GM18870 (cell line): ENCODE results near the gene NFIX.

Experiments
- ATAC-seq: cut with Tn5 transposase; IDR thresholded peaks from one replicate; pipeline ENCODE4 v1.9.1; 2021; ENCODE audit warnings: moderate library complexity; ENCODE audit not compliant: unreplicated experiment

NFIX gene

GRCh38 chr19:13018035-13018914 lies 23.0 kb downstream of the NFIX start:
- no peak for ATAC-seq

DNA sequence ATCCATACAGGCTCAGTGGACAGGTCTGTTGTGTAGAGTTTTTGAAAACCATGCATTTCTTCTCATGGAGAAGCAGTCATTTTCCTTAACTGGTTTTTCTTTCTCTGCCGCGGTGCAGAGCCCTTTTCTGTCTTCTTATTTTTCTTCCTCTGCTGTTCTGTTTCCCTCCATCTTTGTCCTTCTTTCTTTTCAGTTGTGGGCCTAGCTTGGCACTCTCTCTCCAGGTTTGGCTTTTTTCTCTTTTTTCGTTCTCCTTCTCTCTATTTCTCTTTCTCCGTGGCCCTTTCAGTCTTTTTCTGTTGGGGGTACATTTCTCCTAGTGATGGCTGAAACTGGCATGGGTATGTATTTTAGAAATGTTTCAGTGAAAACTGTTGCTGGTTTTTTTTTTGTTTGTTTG lies 24.1 kb downstream of the NFIX start:
- no peak for ATAC-seq

DNA sequence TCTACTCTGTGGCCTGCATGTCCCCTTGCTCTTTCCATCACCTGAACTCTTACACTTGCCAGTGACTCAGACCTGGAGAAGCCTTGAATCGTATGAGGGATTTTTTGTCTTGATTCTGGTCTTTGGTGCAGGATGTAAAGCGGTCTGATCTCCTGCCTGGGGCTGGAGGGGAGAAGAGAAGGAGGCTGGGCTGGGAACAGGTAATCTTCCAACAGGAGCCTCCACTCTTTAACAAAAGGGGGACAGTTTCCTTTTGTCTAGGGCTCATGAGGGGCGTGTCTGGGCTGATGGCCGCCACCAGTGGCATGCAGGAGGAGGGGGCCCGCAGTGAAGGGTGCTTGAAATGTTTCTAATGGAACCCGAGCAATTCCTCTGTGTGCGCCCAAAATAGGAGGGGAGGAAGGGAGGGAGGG lies 24.7 kb downstream of the NFIX start:
- no peak for ATAC-seq

DNA sequence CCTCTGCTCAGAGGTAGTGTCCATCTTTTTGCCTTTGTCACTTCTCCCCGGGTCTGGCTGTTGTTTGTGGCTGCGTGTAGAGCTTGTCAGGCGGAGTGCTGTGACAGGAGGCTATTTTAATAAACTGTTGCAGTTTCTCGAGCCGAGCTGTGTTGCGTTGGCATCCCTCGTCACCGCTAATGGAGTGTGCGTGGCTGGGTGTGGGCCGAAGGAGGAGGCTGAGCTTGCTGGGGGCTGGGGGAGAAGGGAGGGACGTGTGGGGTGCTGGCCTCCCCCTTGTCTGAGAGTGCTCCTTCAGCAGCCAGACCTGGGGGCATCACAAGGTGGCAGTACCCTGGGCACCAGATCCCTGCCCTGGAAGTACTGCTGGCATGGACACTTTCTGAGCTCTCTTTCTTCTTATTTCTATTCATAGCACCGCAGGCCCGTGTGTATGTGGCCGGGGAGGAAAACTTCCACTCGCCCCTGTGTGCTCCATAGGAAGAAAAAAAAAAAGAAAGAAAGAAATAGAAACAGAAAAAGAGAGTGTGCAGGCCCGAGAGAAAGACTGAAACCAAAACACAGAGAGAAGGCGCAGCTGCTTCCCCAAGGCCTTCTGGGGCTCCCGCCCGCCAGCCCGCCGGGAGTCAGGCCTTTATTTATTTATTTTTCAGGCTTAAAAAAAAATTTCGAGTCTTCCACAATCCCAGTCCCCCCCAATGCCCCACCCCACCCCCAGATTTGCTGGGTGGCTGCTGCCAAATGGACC lies 27.0 kb downstream of the NFIX start:
- ATAC-seq, result no peak

DNA sequence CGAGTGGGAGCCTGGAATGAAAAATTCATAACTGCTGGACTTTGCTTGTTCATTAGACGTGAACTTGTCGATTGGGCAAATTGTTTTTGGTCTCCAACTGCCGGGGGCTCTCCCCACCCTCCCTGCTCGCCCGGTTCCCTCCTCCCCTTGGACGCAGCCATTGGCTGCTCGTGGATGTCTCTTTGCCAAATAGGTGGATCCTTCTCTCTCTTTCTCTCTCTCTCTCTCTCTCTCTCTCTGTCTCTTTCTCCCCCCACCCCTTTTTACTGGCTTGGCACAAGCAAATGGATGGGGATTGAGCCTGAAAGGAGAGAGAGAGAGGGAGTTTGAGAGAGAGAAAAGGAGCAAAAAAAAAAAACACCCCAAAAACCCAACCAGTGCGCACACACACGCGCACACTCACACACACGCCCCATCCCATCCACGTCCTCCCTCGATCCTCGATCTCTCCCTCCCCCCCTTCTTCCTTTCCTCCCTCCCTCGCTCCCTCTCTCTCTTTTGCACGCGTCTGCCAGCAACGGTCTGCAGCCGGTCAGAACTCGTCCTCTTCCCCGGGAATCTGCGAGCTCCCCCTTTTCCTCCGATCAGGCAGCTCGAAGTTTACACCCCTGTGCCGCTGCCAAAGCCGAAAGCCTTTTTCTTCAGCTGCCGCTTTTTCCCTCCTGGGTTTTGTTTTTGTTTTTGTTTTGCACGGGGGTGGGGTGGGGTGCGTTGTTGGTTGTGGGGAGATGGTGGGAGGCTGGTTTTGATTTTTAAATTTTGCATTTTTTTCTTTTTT lies 27.8 kb downstream of the NFIX start:
- ATAC-seq, result no peak

DNA sequence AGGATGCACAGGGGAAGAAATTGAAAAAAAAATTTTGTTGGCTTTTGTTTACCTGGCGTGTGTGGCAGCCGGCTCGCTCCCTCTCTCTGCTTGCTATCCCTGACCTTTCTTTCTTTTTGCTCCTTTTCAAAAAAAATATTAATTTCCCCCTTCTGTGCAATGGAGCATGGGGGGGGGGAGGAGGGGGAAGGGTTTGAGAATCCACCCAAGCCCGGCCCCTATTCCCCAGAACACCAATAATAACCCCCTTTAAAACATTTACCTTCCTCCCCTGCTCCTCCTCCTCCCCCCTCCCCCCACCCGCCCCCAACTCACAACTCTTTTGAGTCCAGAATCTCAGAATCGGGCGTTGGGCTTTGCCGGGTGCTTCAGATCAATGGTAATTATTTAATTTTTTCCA lies 28.4 kb downstream of the NFIX start:
- no peak for ATAC-seq

- no peak for ATAC-seq
Measured at GRCh38 chr19:13024126-13024950, 29.1 kb downstream of the NFIX start.

GRCh38 chr19:13024951-13025697 lies 29.8 kb downstream of the NFIX start:
- ATAC-seq, result no peak

GRCh38 chr19:13025819-13026456 lies 30.7 kb downstream of the NFIX start:
- ATAC-seq, result no peak

DNA sequence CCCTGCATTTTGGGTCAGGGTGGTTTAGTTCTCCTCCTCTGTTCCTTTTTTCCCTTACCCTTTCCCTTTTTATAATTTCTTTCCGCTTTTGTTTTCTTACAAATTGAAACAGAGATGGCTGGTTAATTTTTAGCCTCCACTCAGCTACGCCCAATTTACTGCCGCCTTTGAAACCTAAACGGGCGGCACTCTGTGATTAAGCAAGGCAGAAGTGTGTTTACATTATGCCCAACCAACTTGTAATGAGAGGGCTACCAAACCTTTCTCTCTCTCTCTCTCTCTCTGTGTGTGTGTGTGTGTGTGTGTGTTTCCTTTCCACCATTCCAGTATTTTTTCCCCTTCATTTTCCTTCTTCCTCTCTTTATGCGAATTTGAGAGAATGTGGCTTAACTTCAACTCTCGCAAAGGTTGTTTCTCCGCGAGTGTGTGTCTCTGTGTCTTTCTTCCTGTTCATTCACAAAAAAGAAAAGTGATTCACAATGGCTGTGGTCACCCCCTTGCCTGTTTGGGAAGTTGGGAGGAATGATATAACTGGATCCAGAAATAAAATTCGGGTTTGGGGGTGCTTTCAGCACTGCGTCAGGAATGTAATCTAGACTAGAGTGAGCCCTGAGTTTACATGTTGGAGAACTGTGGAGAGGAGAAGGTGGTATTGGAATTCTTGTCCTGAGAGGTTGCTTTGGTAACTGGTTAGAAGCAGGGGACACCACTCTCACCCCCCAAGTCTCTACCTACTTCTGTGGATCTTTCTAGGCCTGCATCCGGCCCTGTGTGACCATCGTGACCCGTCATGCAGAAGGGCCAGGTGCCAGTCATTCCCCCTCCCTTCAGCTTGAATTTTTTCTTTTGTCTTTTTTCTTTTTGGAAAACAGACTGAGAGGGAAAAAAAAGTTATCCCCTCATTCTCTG lies 31.4 kb downstream of the NFIX start:
- ATAC-seq, result no peak

- no peak for ATAC-seq
Measured at GRCh38 chr19:13027557-13027956, 32.3 kb downstream of the NFIX start.

DNA sequence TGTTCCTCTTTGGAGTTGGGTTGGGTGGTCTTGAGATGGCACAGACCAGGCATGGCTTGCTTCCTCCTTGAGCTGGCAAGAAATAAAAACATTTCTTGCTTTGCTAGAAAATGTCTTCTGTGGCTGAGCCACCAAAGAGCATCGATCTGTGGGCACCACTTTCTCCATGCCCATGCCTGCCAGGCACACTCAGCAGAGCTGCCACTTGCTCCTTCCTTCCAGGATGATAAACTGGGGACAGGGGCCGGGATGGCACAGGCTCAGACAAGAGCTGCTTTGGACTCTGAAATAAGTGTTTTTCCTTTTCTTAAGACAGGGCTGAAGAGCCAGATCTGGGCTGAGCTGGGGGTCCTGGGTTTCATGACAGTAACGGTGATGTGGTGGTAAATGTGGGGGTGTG lies 32.8 kb downstream of the NFIX start:
- no peak for ATAC-seq

DNA sequence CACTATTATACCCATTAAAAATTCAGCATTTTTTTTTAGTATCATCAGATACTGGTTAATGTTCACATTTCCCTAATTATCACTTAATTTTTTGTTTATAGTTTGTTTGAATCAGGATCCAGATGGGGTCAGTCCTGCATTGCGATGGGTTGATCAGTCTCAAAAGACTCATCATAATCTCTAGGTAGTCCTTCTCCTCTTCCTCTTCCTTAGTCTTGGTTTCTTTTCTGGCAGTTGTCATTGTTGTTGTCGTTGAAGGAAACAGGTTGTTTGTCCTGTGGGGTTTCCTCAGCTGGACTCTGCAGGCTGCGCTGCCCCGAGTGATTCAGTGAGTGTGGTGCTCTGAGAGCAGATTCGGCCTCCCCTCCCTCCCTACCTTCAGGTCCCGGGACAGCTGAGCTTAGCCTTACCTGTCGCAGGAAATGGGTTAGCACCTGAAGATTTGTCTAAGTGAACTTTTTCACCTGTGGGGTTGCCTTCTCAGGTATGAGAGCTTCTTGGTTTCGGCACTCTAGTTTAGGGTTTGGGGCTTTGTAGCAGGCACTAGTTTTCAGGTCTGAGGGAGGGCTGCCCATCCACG lies 34.1 kb downstream of the NFIX start:
- ATAC-seq, result no peak

DNA sequence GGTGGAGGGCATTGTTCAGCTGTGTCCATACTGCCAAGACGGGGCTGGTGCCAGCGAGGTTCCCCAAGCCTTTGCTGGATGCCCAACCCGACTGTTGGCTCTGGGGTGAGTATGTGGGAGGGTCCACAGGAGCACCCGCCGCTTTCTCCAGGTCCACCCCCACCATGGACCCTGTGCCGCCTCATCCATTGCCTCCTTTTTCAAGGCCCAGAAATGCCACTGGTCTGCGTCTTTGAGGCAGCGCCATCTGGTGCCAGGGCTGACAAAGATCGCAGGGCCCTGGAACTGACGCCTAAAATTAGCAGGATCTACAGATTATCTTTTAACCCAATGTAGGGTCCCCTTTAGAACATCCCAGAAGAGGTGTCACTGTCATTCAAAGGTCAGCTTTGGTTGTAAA lies 34.6 kb downstream of the NFIX start:
- no peak for ATAC-seq

DNA sequence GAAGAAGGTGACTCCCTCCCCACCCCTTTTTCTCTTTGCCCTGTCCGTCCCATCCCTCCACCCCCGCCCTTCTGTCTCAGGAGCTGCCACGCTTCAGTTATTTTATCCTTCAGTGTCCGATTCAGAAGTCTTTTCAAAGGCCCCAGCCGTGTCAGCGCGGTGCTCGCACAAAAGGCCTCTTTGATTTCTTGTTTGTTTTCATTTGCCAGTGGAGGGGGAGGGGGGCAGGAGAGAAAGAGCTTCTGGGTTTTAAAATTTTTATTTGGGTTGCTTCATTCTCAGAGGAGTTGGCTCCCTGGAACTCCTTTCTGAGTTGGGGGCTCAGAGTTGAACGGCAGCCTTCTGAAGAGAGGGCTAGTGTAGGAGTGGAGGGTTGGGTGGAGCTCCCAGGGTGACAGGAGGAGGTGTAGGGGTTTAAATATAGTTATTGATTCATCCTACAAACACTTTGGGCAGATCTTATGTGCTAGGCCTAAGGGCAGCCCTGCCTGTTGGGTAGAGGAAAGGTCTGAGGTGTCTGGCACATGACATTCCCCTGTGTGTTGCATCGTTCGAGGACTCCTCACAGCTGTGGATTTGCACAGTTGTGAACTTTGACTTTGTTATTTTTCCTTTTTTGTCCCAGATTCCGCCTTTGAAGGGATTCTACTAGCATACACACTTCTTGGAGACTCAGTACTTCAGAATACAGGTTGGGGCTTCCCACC lies 36.8 kb downstream of the NFIX start:
- no peak for ATAC-seq

- no peak for ATAC-seq
Measured at GRCh38 chr19:13032837-13033236, 37.6 kb downstream of the NFIX start.

DNA sequence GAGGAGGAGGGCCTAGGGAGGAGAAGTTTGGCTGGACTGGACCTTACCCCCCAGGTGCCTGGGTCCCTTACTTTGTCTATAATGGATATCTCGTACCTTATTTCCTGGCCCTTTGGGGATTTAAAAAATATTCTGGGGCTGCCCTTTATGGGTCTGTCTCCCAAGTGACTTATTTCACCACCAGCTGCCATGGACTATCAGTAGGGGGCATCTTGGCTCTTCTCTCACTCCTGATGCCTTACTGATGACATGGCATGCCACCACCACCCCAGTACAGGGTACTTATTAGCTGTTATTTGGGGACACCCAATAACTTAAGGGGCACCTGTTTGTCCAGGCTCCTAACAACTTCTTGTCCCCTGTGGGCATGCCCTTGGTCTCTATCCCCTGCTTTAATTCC lies 38.0 kb downstream of the NFIX start:
- no peak for ATAC-seq
